ENCODE data around the gene SH3GL3. TPM values are rescaled to one million over a fixed set of nuclear protein-coding genes. Genes with fewer than 3 reads are reported as not detected.

SH3GL3 gene
- total RNA-seq, 1 experiment from 2014 or later: 0.24 TPM

DNA sequence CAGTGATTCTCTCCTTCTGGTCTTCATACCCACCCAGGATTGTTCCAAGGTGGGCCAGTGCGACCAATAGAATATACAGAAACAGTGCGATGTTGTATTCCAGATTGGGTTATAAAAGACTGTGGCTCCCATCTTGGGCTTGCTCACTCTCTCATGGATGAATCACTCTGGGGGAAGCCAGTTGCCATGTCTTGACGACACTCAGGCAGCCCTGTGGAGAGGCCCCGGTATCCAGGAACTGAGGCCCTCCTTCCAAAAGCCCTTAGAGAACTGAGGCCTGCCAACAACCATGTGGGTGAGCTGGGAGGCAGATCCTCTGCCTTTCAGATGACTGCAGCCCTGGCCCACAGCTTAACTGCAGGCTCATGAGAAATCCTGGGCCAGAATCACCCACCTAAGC, 57.2 kb downstream of the SH3GL3 start:
- DNase-seq (ENCODE audit: low read depth): peak; percentile 30

DNA sequence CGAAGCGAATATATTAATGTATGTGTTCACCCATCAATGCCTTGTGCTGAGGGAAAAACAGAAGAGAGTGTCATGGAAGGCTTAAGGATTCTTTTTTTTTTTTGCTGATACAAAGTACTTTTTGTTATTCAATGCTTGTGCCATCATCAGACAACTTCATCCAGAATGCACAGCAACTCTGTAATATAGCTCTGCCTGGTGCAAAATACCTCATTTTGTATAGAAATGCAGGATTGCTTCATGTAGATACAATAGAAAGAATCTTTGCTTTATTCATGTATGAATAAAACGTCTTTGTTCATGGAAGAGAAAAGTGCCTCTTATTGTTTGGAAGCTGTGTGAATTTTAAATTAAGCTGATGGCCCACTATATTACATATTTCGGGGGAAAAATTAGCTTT, 62.9 kb downstream of the SH3GL3 start:
- DNase-seq (ENCODE audit: low read depth): no peak

GRCh38 chr15:83512459-83512858, 65.3 kb downstream of the SH3GL3 start:
- DNase-seq (ENCODE audit: low read depth): no peak

DNA sequence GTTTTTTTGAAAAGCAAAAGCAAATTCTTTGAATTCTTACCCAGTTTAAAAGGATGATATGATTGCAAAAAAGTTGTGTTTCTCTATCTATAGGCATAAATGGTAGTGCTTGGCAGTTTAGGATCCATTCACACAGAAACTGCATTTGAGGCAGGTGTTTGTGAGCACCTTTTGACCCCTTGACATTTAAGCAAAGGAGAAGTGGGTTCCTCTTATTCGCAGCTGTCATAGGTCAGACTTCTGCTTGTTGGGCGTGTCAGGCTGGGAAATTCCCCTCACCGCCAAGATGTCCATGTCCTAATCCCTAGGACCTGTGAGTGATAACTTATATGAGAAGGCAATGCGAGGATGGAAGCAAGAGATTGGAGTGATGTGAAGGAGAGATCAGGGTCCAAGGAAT, 67.4 kb downstream of the SH3GL3 start:
- no peak for DNase-seq (ENCODE audit: low read depth)

- no peak for DNase-seq (ENCODE audit: low read depth)
Observed at GRCh38 chr15:83515164-83515563, 68.0 kb downstream of the SH3GL3 start.

DNA sequence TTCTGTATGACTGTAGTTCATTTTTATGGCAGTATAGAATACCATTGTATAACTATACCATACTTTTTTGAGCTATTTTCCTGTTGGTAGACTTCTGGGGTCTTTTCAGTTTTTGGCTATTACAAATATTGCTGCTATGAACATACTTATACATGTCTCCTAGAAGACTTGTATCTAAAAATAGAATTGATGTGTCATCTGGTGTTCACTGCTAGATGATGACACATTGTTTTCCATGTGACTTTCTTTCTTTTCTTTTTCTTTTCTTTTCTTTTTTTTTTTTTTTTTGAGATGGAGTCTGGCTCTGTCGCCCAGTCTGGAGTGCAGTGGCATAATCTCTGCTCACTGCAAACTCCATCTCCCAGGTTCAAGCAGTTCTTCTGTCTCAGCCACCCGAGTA, 69.8 kb downstream of the SH3GL3 start:
- DNase-seq (ENCODE audit: low read depth): peak; percentile 44

GRCh38 chr15:83526319-83526718, 79.2 kb downstream of the SH3GL3 start:
- DNase-seq (ENCODE audit: low read depth): no peak

- DNase-seq (ENCODE audit: low read depth): no peak
Observed at GRCh38 chr15:83533410-83533962, 86.3 kb downstream of the SH3GL3 start.

DNA sequence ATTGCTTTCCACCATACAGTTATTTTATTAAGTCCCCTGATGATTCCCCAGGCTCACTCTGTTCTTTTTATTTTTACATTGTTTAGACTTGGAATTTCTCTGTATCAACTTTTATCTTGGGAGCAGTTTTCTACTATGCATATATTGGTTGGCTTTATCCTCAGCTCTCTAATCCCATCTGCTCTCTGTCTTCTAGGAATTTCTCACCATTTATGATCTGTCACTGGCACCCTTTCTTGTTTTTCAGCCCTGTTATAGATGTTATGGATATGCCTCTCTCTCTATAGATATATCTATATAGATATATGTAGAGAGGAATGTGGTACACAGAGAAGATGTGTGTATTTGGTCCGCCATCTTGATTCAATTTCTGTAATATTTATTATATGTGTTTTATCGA, 90.5 kb downstream of the SH3GL3 start:
- no peak for DNase-seq (ENCODE audit: low read depth)

- DNase-seq (ENCODE audit: low read depth): no peak
Observed at GRCh38 chr15:83538682-83539081, 91.5 kb downstream of the SH3GL3 start.

DNA sequence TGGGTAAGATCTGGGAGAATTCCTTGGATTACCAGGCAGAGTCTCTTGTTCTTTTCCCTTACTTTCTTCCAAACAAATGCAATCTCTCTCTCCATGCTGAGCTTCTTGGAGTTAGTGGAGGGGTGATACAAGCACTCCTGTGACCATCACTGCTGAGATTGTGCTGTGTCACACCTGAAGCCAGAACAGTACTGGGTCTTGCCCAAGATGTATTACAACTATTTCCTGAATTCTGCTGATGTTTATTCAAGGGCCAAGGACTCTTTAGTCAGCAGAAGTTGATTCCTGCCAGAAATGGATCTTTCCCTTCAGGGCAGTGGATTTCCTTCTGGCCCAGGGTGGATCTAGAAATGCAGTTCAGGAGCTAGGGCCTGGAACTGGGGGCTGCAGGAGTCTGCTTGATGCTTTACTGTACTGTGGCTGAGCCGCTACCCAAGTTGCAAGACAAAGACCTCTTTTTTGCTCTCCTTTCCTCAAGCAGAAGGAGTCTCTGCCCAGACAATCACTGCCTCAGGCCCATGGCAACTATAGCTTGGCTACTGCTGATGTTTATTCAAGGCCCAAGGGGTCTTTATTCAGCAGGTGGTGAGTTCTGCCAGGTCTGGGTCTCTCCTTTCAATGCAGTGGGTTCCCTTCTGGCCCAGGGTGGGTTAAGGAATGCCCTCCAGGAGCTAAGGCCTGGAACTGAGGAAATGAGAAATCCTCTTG, 98.8 kb downstream of the SH3GL3 start:
- DNase-seq (ENCODE audit: low read depth): no peak

GRCh38 chr15:83546512-83546888, 99.4 kb downstream of the SH3GL3 start:
- DNase-seq (ENCODE audit: low read depth): no peak

DNA sequence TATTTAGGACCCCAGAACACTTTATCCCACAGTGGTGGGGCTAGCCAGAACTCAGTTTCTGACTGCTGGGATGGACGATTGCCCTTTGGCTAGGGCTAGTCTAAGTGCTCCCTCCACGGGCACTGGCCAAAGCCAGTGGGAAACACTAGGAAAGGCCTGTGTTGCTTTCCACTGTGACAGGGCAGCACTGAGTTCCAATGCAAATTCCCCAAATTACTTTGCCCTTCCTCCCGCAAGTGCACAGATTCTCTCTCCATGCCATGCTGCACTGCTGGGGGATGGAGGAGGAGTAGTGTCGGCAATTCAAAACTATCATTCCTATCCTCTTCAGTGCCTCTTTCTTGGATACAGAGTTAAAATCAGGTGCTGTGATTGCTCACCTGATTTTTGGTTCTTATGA, 100.0 kb downstream of the SH3GL3 start:
- DNase-seq (ENCODE audit: low read depth): no peak

DNA sequence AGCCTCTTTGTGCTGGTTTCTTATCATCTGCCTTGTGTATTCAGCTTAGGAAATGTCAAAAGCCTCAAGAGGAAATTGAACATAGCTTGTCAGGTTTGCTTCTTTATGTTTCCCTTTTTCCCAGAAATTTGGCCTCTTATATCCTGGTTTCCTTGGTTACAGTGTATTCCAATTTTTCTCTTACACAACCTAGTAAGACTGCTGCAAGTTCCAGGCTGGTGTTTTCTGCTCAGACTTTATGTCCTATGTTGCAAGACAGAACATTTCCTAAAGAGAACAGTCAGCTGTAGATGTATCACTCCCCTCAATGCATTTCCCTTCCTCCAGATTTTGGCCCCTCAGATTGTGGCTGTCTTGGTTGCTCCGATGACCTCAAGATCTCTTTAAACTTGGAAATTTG, 102.5 kb downstream of the SH3GL3 start:
- DNase-seq (ENCODE audit: low read depth): no peak

DNA sequence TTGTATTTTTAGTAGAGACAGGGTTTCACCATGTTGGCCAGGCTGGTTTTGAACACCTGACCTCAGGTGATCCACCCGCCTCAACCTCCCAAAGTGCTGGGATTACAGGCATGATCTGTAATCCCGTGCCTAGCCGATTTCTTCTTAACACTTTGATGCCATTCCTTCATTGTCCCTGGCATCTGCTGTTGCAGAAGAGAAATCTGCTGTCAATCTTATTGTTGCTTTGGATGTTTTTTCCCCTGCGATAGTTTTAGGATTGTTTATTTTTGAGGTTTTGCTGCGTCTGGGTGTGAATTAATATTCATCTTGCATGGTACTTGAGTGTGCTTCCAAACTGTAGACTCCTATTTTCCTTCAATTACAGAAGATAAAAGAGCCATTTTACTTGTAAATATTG, 107.4 kb downstream of the SH3GL3 start:
- DNase-seq (ENCODE audit: low read depth): no peak

GRCh38 chr15:83555383-83555782, 108.2 kb downstream of the SH3GL3 start:
- no peak for DNase-seq (ENCODE audit: low read depth)

DNA sequence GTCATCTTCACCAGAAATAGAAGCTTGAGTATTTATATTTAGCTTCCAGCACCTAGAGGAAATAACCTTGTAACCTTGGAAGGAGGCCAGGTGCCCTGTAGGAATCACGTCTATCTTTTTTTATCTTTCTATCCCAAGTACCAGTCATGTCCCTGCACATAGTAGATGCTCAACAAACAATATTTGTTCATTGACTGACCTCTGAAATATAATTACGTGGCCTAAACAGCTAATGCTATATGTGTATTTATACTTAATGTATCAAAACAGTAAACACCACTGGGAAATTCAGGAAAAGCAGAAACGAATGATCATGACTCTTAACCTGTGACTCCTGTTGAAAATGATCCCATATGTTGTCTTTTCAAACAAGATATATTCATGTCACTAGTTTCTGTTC, 108.9 kb downstream of the SH3GL3 start:
- DNase-seq (ENCODE audit: low read depth): no peak

- no peak for DNase-seq (ENCODE audit: low read depth)
Observed at GRCh38 chr15:83556754-83557153, 109.6 kb downstream of the SH3GL3 start.

- DNase-seq (ENCODE audit: low read depth): no peak
Observed at GRCh38 chr15:83558146-83558545, 111.0 kb downstream of the SH3GL3 start.

DNA sequence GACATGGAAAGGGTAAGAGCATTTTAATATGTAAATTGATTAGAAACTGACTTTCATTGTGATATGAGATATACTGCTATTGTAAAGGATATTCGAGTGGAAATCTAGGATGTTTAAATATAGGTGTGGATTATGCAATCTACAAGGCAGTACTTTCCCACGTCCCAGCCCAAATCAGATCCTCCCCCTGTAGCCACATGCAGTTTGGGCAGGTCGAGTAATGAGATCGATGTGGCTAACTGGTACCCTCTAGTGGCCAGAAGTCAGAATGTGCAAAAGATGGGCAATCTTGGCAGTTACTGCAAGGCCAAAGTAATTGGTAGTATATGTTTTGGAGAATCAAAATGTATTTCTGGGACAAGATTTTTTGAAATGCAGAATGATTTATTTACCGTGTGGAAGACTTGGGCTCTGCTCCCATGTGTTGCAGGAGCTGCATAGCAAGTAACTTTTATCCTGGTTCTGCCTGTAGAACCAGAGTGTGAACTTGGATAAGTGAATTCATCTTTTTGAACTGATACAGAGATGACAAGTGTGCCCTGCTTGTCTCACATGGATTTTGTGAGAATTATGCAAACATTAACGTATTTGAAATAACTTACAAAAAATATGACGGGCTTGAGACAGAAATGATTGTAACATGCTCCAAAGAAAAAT, 112.3 kb downstream of the SH3GL3 start:
- peak; percentile 60 for DNase-seq (ENCODE audit: low read depth)

- DNase-seq (ENCODE audit: low read depth): peak; percentile 9
Observed at GRCh38 chr15:83561661-83562060, 114.5 kb downstream of the SH3GL3 start.

DNA sequence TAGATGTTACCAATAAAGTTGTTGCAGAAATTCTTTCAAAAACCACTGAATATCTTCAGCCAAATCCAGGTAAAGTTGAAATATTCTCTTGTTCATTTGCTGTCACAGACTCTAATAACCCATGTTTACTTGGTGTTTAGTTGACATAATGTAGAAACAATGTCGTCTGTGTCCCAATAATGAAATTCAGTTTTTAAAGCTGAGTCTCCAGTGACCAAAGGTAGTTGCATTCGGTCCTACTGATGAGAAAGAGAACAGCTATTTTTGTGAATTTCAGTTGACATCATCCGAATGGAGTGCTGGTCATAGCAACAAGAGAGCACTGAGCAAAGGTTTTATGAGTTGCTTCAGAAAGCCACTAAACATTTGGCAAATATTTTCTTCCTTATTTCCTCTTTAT, 118.0 kb downstream of the SH3GL3 start:
- DNase-seq (ENCODE audit: low read depth): no peak

- DNase-seq (ENCODE audit: low read depth): peak; percentile 22
Observed at GRCh38 chr15:83565553-83566159, 118.5 kb downstream of the SH3GL3 start.
